HepG2 (cell line): ENCODE results near the gene TOMM6. TPM values are rescaled to one million over a fixed set of nuclear protein-coding genes. Genes with fewer than 3 reads are reported as not detected.

ENCODE experiments used
- ATAC-seq: fragments of 200-7000 bp; cut with Tn5 transposase; 3 replicates; pipeline ENCODE4 v1.9.1; 2020; ENCODE audit warnings: mild to moderate bottlenecking, moderate library complexity
- BruUV-seq: library from RNA; stranded (reverse); fragments of 400-500 nt; replicated peaks from 2 replicates; lab custom pipeline; 2021; lab: Mats Ljungman, UMichigan
- CTCF ChIA-PET: fragments of 300-600 bp; formaldehyde crosslinking; extraction: SDS; loops from one replicate; lab custom pipeline; 2021; ENCODE audit warnings: low total read pairs, inconsistent platforms, low intra/inter-chr PET ratio; lab: Yijun Ruan, JAX
- POLR2A ChIA-PET: fragments of 350-600 bp; sonication (Branson Sonifier 250); formaldehyde crosslinking; loops from one replicate; lab custom pipeline; 2020; ENCODE audit warnings: antibody characterized with exemption, inconsistent platforms; lab: Yijun Ruan, JAX
- DNase-seq: peaks from one replicate; pipeline ENCODE4 v3.0.0-alpha.2; 2015; ENCODE audit warnings: low spot score
- FAIRE-seq: peaks from 3 replicates; lab custom pipeline; 2011; peaks lifted over from hg19 to GRCh38; lab: Jason Lieb, UNC
- H2AFZ ChIP-seq: one replicate; pipeline ENCODE4 v1.6.1; 2011; ENCODE audit warnings: low read length, inconsistent platforms
- H3K27ac ChIP-seq: fragments of 300-600 bp; 3 replicates; pipeline ENCODE4 v1.8.0; 2011; ENCODE audit warnings: mixed run types, mild to moderate bottlenecking, mixed read lengths, low read length, inconsistent platforms; ENCODE audit not compliant: insufficient read depth; ENCODE audit errors: extremely low read length
- H3K27me3 ChIP-seq, 2 experiments: fragments of 200-600 bp in 1 of 2; 2 replicates in 1 of 2; 3 replicates in 1 of 2; pipeline versions ENCODE4 v1.6.0 to v1.8.0; 2011; ENCODE audit warnings: low read length in 2 of 2, mild to moderate bottlenecking in 2 of 2, moderate library complexity in 2 of 2, inconsistent platforms in 1 of 2; ENCODE audit not compliant: insufficient read depth in 2 of 2, control insufficient read depth in 1 of 2
- H3K36me3 ChIP-seq, 2 experiments: fragments of 200-600 bp in 1 of 2; replicated peaks in 1 of 2; 2 replicates in 1 of 2; 3 replicates in 1 of 2; pipeline versions ENCODE4 v1.5.1 to v1.8.0; 2011; ENCODE audit warnings: low read length in 2 of 2, inconsistent platforms in 1 of 2; ENCODE audit not compliant: insufficient read depth in 2 of 2, control insufficient read depth in 1 of 2
- H3K4me1 ChIP-seq: 2 replicates; pipeline ENCODE4 v1.5.1; 2012; ENCODE audit warnings: low read length, inconsistent platforms; ENCODE audit not compliant: insufficient read depth
- H3K4me2 ChIP-seq: 2 replicates; pipeline ENCODE4 v1.6.0; 2011; ENCODE audit warnings: low read depth, low read length, inconsistent platforms
- H3K4me3 ChIP-seq, 3 experiments: fragments of 200-600 bp in 1 of 3; sonication (generic), shearing (Covaris generic) in 1 of 3; replicated peaks in 1 of 3; 2 replicates each; pipeline ENCODE4 v1.5.1; 2011 to 2016; ENCODE audit warnings: low read length in 3 of 3, inconsistent platforms in 2 of 3, low read depth in 2 of 3, mild to moderate bottlenecking in 2 of 3, control low read depth in 1 of 3, mixed read lengths in 1 of 3; ENCODE audit not compliant: insufficient read depth in 1 of 3
- H3K79me2 ChIP-seq: one replicate; pipeline ENCODE4 v1.6.1; 2011; ENCODE audit warnings: low read length, inconsistent platforms; ENCODE audit not compliant: insufficient read depth
- H3K9ac ChIP-seq: 2 replicates; pipeline ENCODE4 v1.6.0; 2011; ENCODE audit warnings: mild to moderate bottlenecking, low read depth, low read length, inconsistent platforms; ENCODE audit not compliant: insufficient read depth
- H3K9me3 ChIP-seq: 2 replicates; pipeline ENCODE4 v1.5.1; 2012; ENCODE audit warnings: mild to moderate bottlenecking, low read length
- H4K20me1 ChIP-seq: 2 replicates; pipeline ENCODE4 v1.6.0; 2011; ENCODE audit warnings: inconsistent platforms, mild to moderate bottlenecking, low read length, moderate library complexity; ENCODE audit not compliant: insufficient read depth
- AGO1 ChIP-seq: fragments of 200-400 bp; formaldehyde crosslinking; IDR thresholded peaks from 2 replicates; pipeline ENCODE4 v1.6.1; 2017; ENCODE audit warnings: mild to moderate bottlenecking, low read depth, low read length, moderate library complexity; ENCODE audit not compliant: poor library complexity, severe bottlenecking
- EED ChIP-seq: sonication (generic); formaldehyde crosslinking; IDR thresholded peaks from 2 replicates; pipeline ENCODE4 v1.5.0; 2020; ENCODE audit warnings: mild to moderate bottlenecking, missing genetic modification reagents
- FOXO1 ChIP-seq: sonication (generic); formaldehyde crosslinking; IDR thresholded peaks from 2 replicates; pipeline ENCODE4 v1.4.0; 2020; ENCODE audit warnings: missing genetic modification reagents
- HMG20B ChIP-seq: conservative IDR thresholded peaks from 2 replicates; pipeline ENCODE4 v1.6.1; 2016; ENCODE audit warnings: missing genetic modification reagents, missing compliant biosample characterization
- KLF16 ChIP-seq, 2 experiments: sonication (generic) in 1 of 2; formaldehyde crosslinking in 1 of 2; IDR thresholded peaks; 2 replicates each; pipeline versions ENCODE4 v1.6.1 to v1.8.0; 2016 to 2023; ENCODE audit warnings: missing genetic modification reagents in 2 of 2, missing compliant biosample characterization in 1 of 2
- RBFOX2 ChIP-seq: fragments of 200-400 bp; formaldehyde crosslinking; IDR thresholded peaks from 2 replicates; pipeline ENCODE4 v1.6.1; 2017; ENCODE audit warnings: low read depth, mild to moderate bottlenecking, low read length
- RXRA ChIP-seq: sonication (generic); formaldehyde crosslinking; IDR thresholded peaks from 2 replicates; pipeline ENCODE4 v1.5.1; 2020; ENCODE audit warnings: missing genetic modification reagents
- SMC3 ChIP-seq: IDR thresholded peaks from 2 replicates; pipeline ENCODE4 v1.6.1; 2011; ENCODE audit warnings: low read length, improper control_type of control experiment
- SRY ChIP-seq: sonication (generic); formaldehyde crosslinking; IDR thresholded peaks from 2 replicates; pipeline ENCODE4 v1.8.0; 2022; ENCODE audit warnings: mild to moderate bottlenecking, missing genetic modification reagents
- ZNF160 ChIP-seq: sonication (generic); formaldehyde crosslinking; IDR thresholded peaks from 2 replicates; pipeline ENCODE4 v1.8.0; 2022; ENCODE audit warnings: mild to moderate bottlenecking, inconsistent platforms, missing genetic modification reagents
- ZNF317 ChIP-seq: sonication (generic); formaldehyde crosslinking; IDR thresholded peaks from 2 replicates; pipeline ENCODE4 v1.5.0; 2020; ENCODE audit warnings: mild to moderate bottlenecking, missing genetic modification reagents
- ZNF33B ChIP-seq: sonication (generic); formaldehyde crosslinking; IDR thresholded peaks from 2 replicates; pipeline ENCODE4 v1.5.1; 2020; ENCODE audit warnings: mild to moderate bottlenecking, missing genetic modification reagents
- ZNF460 ChIP-seq: sonication (generic); formaldehyde crosslinking; IDR thresholded peaks from 2 replicates; pipeline ENCODE4 v1.5.1; 2020; ENCODE audit warnings: missing genetic modification reagents, mild to moderate bottlenecking, borderline replicate concordance
- ZNF550 ChIP-seq: sonication (generic); formaldehyde crosslinking; IDR thresholded peaks from 2 replicates; pipeline ENCODE4 v1.4.0; 2020; ENCODE audit warnings: mild to moderate bottlenecking, missing genetic modification reagents, borderline replicate concordance
- ZNF567 ChIP-seq: sonication (generic); formaldehyde crosslinking; IDR thresholded peaks from 2 replicates; pipeline ENCODE4 v1.8.1; 2023; ENCODE audit warnings: mild to moderate bottlenecking, missing genetic modification reagents, borderline replicate concordance
- ZSCAN20 ChIP-seq: sonication (generic); formaldehyde crosslinking; IDR thresholded peaks from 2 replicates; pipeline ENCODE4 v1.4.0; 2020; ENCODE audit warnings: missing genetic modification reagents, mild to moderate bottlenecking, borderline replicate concordance
- WGBS: methylation state at CpG from one replicate; pipeline ENCODE4 v1.1.6; 2017; ENCODE audit warnings: low lambda C conversion rate; 5-methylcytosine and 5-hydroxymethylcytosine counted together
- in situ Hi-C: cut with HindIII; loops from 2 replicates; pipeline ENCODE4 v1.10.0; 2017; ENCODE audit warnings: low pct_unique_long_range_greater_than_20kb; ENCODE audit not compliant: extremely low pct_ligation_motif_present
- intact Hi-C: fragments of 100-400 bp; cut with micrococcal nuclease; formaldehyde crosslinking; loops from one replicate; pipeline ENCODE4 v1.10.0; 2022; ENCODE audit not compliant: unreplicated experiment
- polyA plus RNA-seq, 8 experiments: library from polyadenylated mRNA; depleted of rRNA in 3 of 8; stranded (reverse) in 7 of 8; unstranded in 1 of 8; fragments of >200 nt; fragmentation: Illumina TruSeq in 4 of 8; extraction: Trizol in 4 of 8; gene quantifications; 2 replicates each; pipeline versions ENCODE4 v1.2.1 to v1.2.3, GENCODE V29; 2011 to 2016; ENCODE audit warnings: low read depth in 4 of 8, missing spikeins in 1 of 8, mixed read lengths in 1 of 8; ENCODE audit not compliant: insufficient read depth in 1 of 8
- total RNA-seq, 5 experiments: library from RNA; depleted of rRNA; stranded (reverse); fragments of >200 nt; fragmentation: Illumina TruSeq; extraction: Trizol; gene quantifications; 2 replicates each; pipeline ENCODE4 v1.2.3, GENCODE V29; 2016; ENCODE audit warnings: low read depth in 1 of 5
- TF ChIP-seq, protein P1 (sequence below): sonication (generic); formaldehyde crosslinking; IDR thresholded peaks from 2 replicates; pipeline ENCODE4 v1.5.0; 2020; ENCODE audit warnings: mild to moderate bottlenecking, missing genetic modification reagents
- TF ChIP-seq, protein P2 (sequence below): sonication (generic); formaldehyde crosslinking; IDR thresholded peaks from 2 replicates; pipeline ENCODE4 v1.4.0; 2020; ENCODE audit warnings: missing genetic modification reagents

Gene TOMM6
- total and polyA plus RNA-seq, 2 of the 13 experiments (the other 11 are each of a cell fraction or from before 2014, with no cell fraction given): 320 to 321 TPM

GRCh38 chr6:41746107-41746506 lies 41.4 kb upstream of the TOMM6 start (continued):
- TF ChIP-seq, protein P1, sequence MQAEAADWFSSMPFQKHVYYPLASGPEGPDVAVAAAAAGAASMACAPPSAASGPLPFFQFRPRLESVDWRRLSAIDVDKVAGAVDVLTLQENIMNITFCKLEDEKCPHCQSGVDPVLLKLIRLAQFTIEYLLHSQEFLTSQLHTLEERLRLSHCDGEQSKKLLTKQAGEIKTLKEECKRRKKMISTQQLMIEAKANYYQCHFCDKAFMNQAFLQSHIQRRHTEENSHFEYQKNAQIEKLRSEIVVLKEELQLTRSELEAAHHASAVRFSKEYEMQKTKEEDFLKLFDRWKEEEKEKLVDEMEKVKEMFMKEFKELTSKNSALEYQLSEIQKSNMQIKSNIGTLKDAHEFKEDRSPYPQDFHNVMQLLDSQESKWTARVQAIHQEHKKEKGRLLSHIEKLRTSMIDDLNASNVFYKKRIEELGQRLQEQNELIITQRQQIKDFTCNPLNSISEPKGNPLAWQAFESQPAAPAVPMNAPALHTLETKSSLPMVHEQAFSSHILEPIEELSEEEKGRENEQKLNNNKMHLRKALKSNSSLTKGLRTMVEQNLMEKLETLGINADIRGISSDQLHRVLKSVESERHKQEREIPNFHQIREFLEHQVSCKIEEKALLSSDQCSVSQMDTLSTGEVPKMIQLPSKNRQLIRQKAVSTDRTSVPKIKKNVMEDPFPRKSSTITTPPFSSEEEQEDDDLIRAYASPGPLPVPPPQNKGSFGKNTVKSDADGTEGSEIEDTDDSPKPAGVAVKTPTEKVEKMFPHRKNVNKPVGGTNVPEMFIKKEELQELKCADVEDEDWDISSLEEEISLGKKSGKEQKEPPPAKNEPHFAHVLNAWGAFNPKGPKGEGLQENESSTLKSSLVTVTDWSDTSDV (CRISPR knock-in tag): no peak
- TF ChIP-seq RBFOX2 (peak; percentile 47; the same call in 1 of the 2 replicates), FOXO1 (CRISPR knock-in tag) (peak; percentile 30; the same call in 1 of the 2 replicates)

DNA sequence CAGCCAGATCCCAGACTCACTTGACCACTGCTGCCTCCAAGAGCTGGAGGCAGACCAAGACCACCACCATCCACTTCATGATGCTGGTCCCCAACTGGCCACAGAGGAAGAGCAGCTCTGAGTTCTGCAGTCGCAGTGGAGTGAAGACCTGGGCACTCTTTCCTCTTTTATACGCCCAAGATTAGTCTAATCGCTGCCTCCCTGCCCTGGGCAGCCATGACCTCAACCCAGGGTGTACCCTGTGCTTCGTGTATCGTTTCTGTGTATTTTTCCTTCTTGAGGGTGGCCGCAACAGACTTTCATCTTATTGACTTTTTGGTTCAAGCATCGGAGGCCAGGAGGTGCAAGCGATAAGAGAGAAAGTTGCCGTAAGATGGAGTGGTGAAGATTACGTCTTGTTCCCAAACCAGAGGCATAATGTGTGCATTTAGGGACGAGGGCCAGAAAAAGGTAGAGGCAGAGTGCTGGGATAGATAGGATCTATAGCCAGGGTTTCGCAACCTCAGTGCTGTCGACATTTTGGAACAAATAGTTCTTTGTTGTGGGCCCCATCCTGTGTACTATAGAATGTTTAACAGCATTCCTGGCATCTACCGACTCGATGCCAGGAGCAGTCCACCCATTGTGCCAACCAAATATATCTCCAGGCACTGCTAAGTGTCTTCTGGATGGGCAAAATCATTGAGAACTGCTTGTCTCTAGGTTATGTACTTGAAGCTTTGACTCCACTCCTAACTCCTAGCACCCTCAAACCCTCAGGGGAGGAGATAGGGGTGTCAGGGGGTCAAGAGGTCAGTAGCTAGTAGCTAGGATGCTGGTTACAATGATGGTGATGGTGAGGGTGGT lies 40.0 kb upstream of the TOMM6 start, which contains the start of gene PGC:
TSS of gene PGC (minus strand) at position 142 of the 846 bp plus-strand sequence. CDS start at position 79, 63 bp downstream.
- peak within 1 kb of the TSS; percentile 88 for H3K4me2 ChIP-seq
- POLR2A ChIA-PET: interaction anchor here (0.9 to 7.2 kb wide), 12 partner anchors 8 to 371 kb away, joined by 3 to 120 read pairs (median 10); partner anchors contain the start of genes FRS3, TFEB and TOMM6
- DNase-seq (peak; percentile 99), ATAC-seq (peak; percentile 89), FAIRE-seq (peak; percentile 96)
- H2AFZ ChIP-seq: peak within 1 kb of the TSS; percentile 21
- BruUV-seq: no TSS peak
- H3K27me3 ChIP-seq: no peaks in the 10 kb centered on the region
- peaks cover 83% of the 10 kb centered on the region for H3K4me1 ChIP-seq
- no peaks in the 10 kb centered on the region for H3K36me3 ChIP-seq
- H3K79me2 ChIP-seq: no peaks in the 10 kb centered on the region
- WGBS: 1% methylated on average over 15 of the region's 15 CpGs
- H3K27ac ChIP-seq: peak within 1 kb of the TSS; percentile 91
- H3K9me3 ChIP-seq: no peaks in the 10 kb centered on the region
- peak within 1 kb of the TSS; percentile 16 to 60 (median 38); a peak in 5 of 6 replicates for H3K4me3 ChIP-seq
- H4K20me1 ChIP-seq: no peaks in the 10 kb centered on the region
- peak within 1 kb of the TSS; percentile 74 for H3K9ac ChIP-seq
- intact Hi-C loops (loop anchor here (1.0 kb wide), 2 partner anchors 12 to 21 kb away; partner anchors contain the start of gene TFEB), in situ Hi-C loops (no loop called here)
- CTCF ChIA-PET: no interaction called here
- TF ChIP-seq, protein P2, sequence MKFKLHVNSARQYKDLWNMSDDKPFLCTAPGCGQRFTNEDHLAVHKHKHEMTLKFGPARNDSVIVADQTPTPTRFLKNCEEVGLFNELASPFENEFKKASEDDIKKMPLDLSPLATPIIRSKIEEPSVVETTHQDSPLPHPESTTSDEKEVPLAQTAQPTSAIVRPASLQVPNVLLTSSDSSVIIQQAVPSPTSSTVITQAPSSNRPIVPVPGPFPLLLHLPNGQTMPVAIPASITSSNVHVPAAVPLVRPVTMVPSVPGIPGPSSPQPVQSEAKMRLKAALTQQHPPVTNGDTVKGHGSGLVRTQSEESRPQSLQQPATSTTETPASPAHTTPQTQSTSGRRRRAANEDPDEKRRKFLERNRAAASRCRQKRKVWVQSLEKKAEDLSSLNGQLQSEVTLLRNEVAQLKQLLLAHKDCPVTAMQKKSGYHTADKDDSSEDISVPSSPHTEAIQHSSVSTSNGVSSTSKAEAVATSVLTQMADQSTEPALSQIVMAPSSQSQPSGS (CRISPR knock-in tag): peak; percentile 79; the same call in 1 of the 2 replicates
- TF ChIP-seq ZNF33B (CRISPR knock-in tag) (peak; percentile 75; the same call in 1 of the 2 replicates), KLF16 (CRISPR knock-in tag; IDR thresholded peaks at IDR 0.05) (peak in 1 of 2 experiments; percentile 90; a peak in 2 of 4 replicates), ZNF317 (CRISPR knock-in tag) (peak; percentile 69), ZNF550 (CRISPR knock-in tag) (no peak), ZNF460 (CRISPR knock-in tag) (peak; percentile 66; the same call in 1 of the 2 replicates), HMG20B (CRISPR knock-in tag) (peak; percentile 91), ZNF160 (CRISPR knock-in tag) (0 out of 2 replicates have a peak, but pooled peaks have one; percentile 64), AGO1 (no peak), EED (CRISPR knock-in tag) (peak; percentile 23; the same call in 1 of the 2 replicates), SRY (CRISPR knock-in tag) (no peak), RXRA (CRISPR knock-in tag) (peak; percentile 95), SMC3 (peak; percentile 40), ZNF567 (0 out of 2 replicates have a peak, but pooled peaks have one; percentile 58), ZSCAN20 (CRISPR knock-in tag) (no peak)
